ENCODE measurements around the gene ETS1. TPM values are rescaled to one million over a fixed set of nuclear protein-coding genes. Genes with fewer than 3 reads are reported as not detected.

ETS1 gene
- total RNA-seq, 1 donor from 2014 or later: 39.4 TPM

GRCh38 chr11:128520888-128521681 is 66.3 kb downstream of the ETS1 start:
- no peak for DNase-seq (ENCODE audit: low spot score)

GRCh38 chr11:128520206-128520887 is 67.0 kb downstream of the ETS1 start:
- no peak for DNase-seq (ENCODE audit: low spot score)

GRCh38 chr11:128519338-128519737 is 68.0 kb downstream of the ETS1 start:
- no peak for DNase-seq (ENCODE audit: low spot score)

GRCh38 chr11:128518493-128519207 is 68.7 kb downstream of the ETS1 start:
- DNase-seq (ENCODE audit: low spot score): no peak

- DNase-seq (ENCODE audit: low spot score): no peak
Observed at GRCh38 chr11:128517451-128518230, 69.7 kb downstream of the ETS1 start.

GRCh38 chr11:128516886-128517285 is 70.5 kb downstream of the ETS1 start:
- DNase-seq (ENCODE audit: low spot score): no peak

GRCh38 chr11:128515826-128516778 is 71.3 kb downstream of the ETS1 start:
- no peak for DNase-seq (ENCODE audit: low spot score)

- no peak for DNase-seq (ENCODE audit: low spot score)
Observed at GRCh38 chr11:128515086-128515485, 72.3 kb downstream of the ETS1 start.

GRCh38 chr11:128513915-128514681 is 73.3 kb downstream of the ETS1 start:
- no peak for DNase-seq (ENCODE audit: low spot score)

GRCh38 chr11:128512474-128512996 is 74.8 kb downstream of the ETS1 start:
- DNase-seq (ENCODE audit: low spot score): no peak

GRCh38 chr11:128511712-128512111 is 75.6 kb downstream of the ETS1 start:
- DNase-seq (ENCODE audit: low spot score): no peak

- DNase-seq (ENCODE audit: low spot score): no peak
Observed at GRCh38 chr11:128509621-128510389, 77.6 kb downstream of the ETS1 start.

GRCh38 chr11:128508770-128509510 is 78.4 kb downstream of the ETS1 start:
- DNase-seq (ENCODE audit: low spot score): no peak

GRCh38 chr11:128507936-128508335 is 79.4 kb downstream of the ETS1 start:
- DNase-seq (ENCODE audit: low spot score): no peak

- DNase-seq (ENCODE audit: low spot score): peak; percentile 79
Observed at GRCh38 chr11:128506999-128507611, 80.3 kb downstream of the ETS1 start.

GRCh38 chr11:128506356-128506755 is 81.0 kb downstream of the ETS1 start:
- no peak for DNase-seq (ENCODE audit: low spot score)

GRCh38 chr11:128505449-128506065 is 81.8 kb downstream of the ETS1 start:
- DNase-seq (ENCODE audit: low spot score): no peak

Data from mucosa of gallbladder (tissue), 1 donor.